K562 (cell line): ENCODE data around the gene GLCCI1.

ENCODE experiments used
- GABPB1 ChIP-seq: sonication (generic); formaldehyde crosslinking; IDR thresholded peaks from 2 replicates; pipeline ENCODE4 v1.8.0; 2022; ENCODE audit warnings: mild to moderate bottlenecking, missing genetic modification reagents
- ZNF232 ChIP-seq: sonication (generic); formaldehyde crosslinking; IDR thresholded peaks from 2 replicates; pipeline ENCODE4 v1.8.0; 2022; ENCODE audit warnings: mild to moderate bottlenecking, missing genetic modification reagents
- ZNF384 ChIP-seq: IDR thresholded peaks from 2 replicates; pipeline ENCODE4 v1.6.1; 2012; ENCODE audit warnings: low read depth, low read length, improper control_type of control experiment
- TF ChIP-seq, protein P1 (sequence below): fragments of 250-450 bp; sonication (Bioruptor Pico); IDR thresholded peaks from 2 replicates; pipeline ENCODE4 v1.8.0; 2022; ENCODE audit warnings: inconsistent platforms, mild to moderate bottlenecking, moderate library complexity, borderline replicate concordance

DNA sequence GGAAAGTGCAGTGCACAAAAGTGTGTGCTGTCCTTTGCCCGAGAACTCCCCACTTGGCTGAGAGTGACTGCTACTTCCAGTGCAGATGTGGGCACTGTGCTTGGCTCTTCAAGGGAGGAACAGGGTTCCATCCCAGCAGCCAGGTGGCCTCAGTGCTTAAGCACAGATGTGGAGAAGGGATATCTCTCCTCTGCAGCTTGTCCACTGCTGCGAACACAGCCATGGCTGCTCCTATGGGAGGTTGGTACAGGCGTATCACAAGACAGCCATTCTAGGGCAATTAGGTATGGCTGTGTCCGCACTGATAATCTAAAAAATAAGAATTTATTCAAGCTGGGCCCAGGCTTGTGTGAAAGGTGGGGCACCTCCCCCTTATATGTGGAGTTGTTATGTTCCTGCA is 66.6 kb downstream of the GLCCI1 start:
- TF ChIP-seq ZNF384 (no peak), GABPB1 (CRISPR knock-in tag) (no peak), ZNF232 (CRISPR knock-in tag) (no peak)
- TF ChIP-seq, protein P1, sequence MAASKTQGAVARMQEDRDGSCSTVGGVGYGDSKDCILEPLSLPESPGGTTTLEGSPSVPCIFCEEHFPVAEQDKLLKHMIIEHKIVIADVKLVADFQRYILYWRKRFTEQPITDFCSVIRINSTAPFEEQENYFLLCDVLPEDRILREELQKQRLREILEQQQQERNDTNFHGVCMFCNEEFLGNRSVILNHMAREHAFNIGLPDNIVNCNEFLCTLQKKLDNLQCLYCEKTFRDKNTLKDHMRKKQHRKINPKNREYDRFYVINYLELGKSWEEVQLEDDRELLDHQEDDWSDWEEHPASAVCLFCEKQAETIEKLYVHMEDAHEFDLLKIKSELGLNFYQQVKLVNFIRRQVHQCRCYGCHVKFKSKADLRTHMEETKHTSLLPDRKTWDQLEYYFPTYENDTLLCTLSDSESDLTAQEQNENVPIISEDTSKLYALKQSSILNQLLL (CRISPR knock-in tag), result no peak
